HCT116 (cell line): ENCODE data around the gene SIPA1L3. TPM values are rescaled to one million over a fixed set of nuclear protein-coding genes. Genes with fewer than 3 reads are reported as not detected.
"Not testable (repeated sequence)": the region's sequence is repeated elsewhere in the genome, so short reads cannot be mapped to it uniquely, and the experiment has no call there.

Source experiments
- ATAC-seq: fragments of 200-7000 bp; cut with Tn5 transposase; 2 replicates; pipeline ENCODE4 v1.9.1; 2020; ENCODE audit warnings: mild to moderate bottlenecking, moderate library complexity
- BruUV-seq: library from RNA; stranded (reverse); fragments of 400-500 nt; replicated peaks from 2 replicates; lab custom pipeline; 2021; lab: Mats Ljungman, UMichigan
- CTCF ChIA-PET: fragments of 300-600 bp; sonication (Branson Sonifier 250); formaldehyde crosslinking; loops from one replicate; lab custom pipeline; 2021; ENCODE audit warnings: antibody characterized with exemption; lab: Charles Lee
- POLR2A ChIA-PET: fragments of 300-600, 350-600 bp; sonication (Branson Sonifier 250); formaldehyde crosslinking; loops from one replicate; lab custom pipeline; 2021; ENCODE audit warnings: antibody characterized with exemption; lab: Charles Lee
- RAD21 ChIA-PET, 2 experiments: fragments of 300-600 bp; sonication (Branson Sonifier 250); formaldehyde crosslinking; loops; one replicate each; lab custom pipeline; 2023; ENCODE audit warnings: low total read pairs in 2 of 2; ENCODE audit not compliant: uncharacterized antibody in 2 of 2, unreplicated experiment in 2 of 2, low non-redundant PET in 1 of 2; lab: Charles Lee
- DNase-seq: peaks from one replicate; pipeline ENCODE4 v3.0.0-alpha.2; 2010; ENCODE audit warnings: low read depth, low spot score
- H2AFZ ChIP-seq: fragments of 200-600 bp; shearing (Covaris generic), sonication (generic); 2 replicates; pipeline ENCODE4 v1.6.1; 2017; ENCODE audit warnings: low read depth, mixed run types, mixed read lengths, antibody characterized with exemption, low read length; ENCODE audit not compliant: poor library complexity, severe bottlenecking
- H3K27ac ChIP-seq: 2 replicates; pipeline ENCODE4 v1.5.1; 2012; ENCODE audit warnings: low read depth, low read length
- H3K27me3 ChIP-seq: fragments of 200-600 bp; sonication (generic); 2 replicates; pipeline ENCODE4 v1.6.1; 2016; ENCODE audit warnings: mixed run types, low read length, mixed read lengths; ENCODE audit not compliant: insufficient read depth
- H3K36me3 ChIP-seq, 2 experiments: fragments of 200-500 bp in 1 of 2; fragments of 200-600 bp in 1 of 2; sonication (Bioruptor generic) in 1 of 2; sonication (generic) in 1 of 2; 2 replicates each; pipeline versions ENCODE4 v1.5.1 to v1.6.1; 2014 to 2016; ENCODE audit warnings: low read length in 2 of 2, inconsistent platforms in 1 of 2, mixed read lengths in 1 of 2, mixed run types in 1 of 2; ENCODE audit not compliant: insufficient read depth in 2 of 2, control insufficient read depth in 1 of 2
- H3K4me1 ChIP-seq, 2 experiments: fragments of 200-600 bp in 1 of 2; sonication (generic) in 1 of 2; 2 replicates each; pipeline versions ENCODE4 v1.5.1 to v1.6.1; 2012 to 2017; ENCODE audit warnings: low read length in 2 of 2, inconsistent platforms in 1 of 2, mild to moderate bottlenecking in 1 of 2, mixed read lengths in 1 of 2, mixed run types in 1 of 2, moderate library complexity in 1 of 2; ENCODE audit not compliant: insufficient read depth in 2 of 2, control insufficient read depth in 1 of 2
- H3K4me2 ChIP-seq: fragments of 200-600 bp; sonication (generic); 2 replicates; pipeline ENCODE4 v1.6.1; 2017; ENCODE audit warnings: mixed run types, low read length, mixed read lengths
- H3K4me3 ChIP-seq, 2 experiments: fragments of 200-600 bp in 1 of 2; sonication (generic) in 1 of 2; replicated peaks in 1 of 2; 2 replicates each; pipeline ENCODE4 v1.5.1; 2011 to 2016; ENCODE audit warnings: low read length in 2 of 2, control low read depth in 1 of 2, low read depth in 1 of 2, mild to moderate bottlenecking in 1 of 2, mixed read lengths in 1 of 2, mixed run types in 1 of 2
- H3K79me2 ChIP-seq: fragments of 200-600 bp; sonication (generic); 2 replicates; pipeline ENCODE4 v1.6.1; 2017; ENCODE audit warnings: mild to moderate bottlenecking, mixed run types, low read length, moderate library complexity, mixed read lengths; ENCODE audit not compliant: insufficient read depth
- H3K9ac ChIP-seq: fragments of 200-600 bp; sonication (generic); 2 replicates; pipeline ENCODE4 v1.6.1; 2016; ENCODE audit warnings: low read length, mixed read lengths
- H3K9me2 ChIP-seq: fragments of 200-600 bp; sonication (generic), shearing (Covaris generic); 2 replicates; pipeline ENCODE4 v1.6.1; 2017; ENCODE audit warnings: mixed run types, mild to moderate bottlenecking, moderate library complexity; ENCODE audit not compliant: insufficient read depth
- H3K9me3 ChIP-seq, 2 experiments: fragments of 200-500 bp in 1 of 2; fragments of 200-600 bp in 1 of 2; sonication (Bioruptor generic) in 1 of 2; sonication (generic) in 1 of 2; 2 replicates each; pipeline ENCODE4 v1.6.1; 2014 to 2017; ENCODE audit warnings: low read length in 2 of 2, mixed read lengths in 2 of 2, inconsistent platforms in 1 of 2, low read depth in 1 of 2, mild to moderate bottlenecking in 1 of 2, mixed run types in 1 of 2, moderate library complexity in 1 of 2; ENCODE audit not compliant: control insufficient read depth in 1 of 2, insufficient read depth in 1 of 2
- H4K20me1 ChIP-seq: fragments of 200-600 bp; sonication (generic), shearing (Covaris generic); 2 replicates; pipeline ENCODE4 v1.6.1; 2017; ENCODE audit warnings: mixed run types, mild to moderate bottlenecking, moderate library complexity; ENCODE audit not compliant: insufficient read depth
- ATF3 ChIP-seq: IDR thresholded peaks from 2 replicates; pipeline ENCODE4 v1.6.1; 2012
- EZH2 ChIP-seq: fragments of 200-600 bp; sonication (generic); IDR thresholded peaks from 2 replicates; pipeline ENCODE4 v1.6.1; 2017; ENCODE audit warnings: antibody characterized with exemption, mixed run types
- JUND ChIP-seq: IDR thresholded peaks from 2 replicates; pipeline ENCODE4 v1.6.1; 2012
- POLR2A ChIP-seq: IDR thresholded peaks from 2 replicates; pipeline ENCODE4 v1.7.0; 2011; ENCODE audit warnings: borderline replicate concordance; ENCODE audit not compliant: insufficient read depth, insufficient read length; ENCODE audit errors: extremely low read depth
- TCF7L2 ChIP-seq: IDR thresholded peaks from 2 replicates; pipeline ENCODE4 v1.7.0; 2011; ENCODE audit warnings: borderline replicate concordance, inconsistent platforms; ENCODE audit not compliant: insufficient read depth, insufficient read length; ENCODE audit errors: extremely low read depth
- intact Hi-C: fragments of 100-400 bp; cut with micrococcal nuclease; formaldehyde crosslinking; loops from 2 replicates; pipeline ENCODE4 v1.10.0; 2022
- total RNA-seq: library from RNA; stranded (reverse); gene quantifications from one replicate; pipeline ENCODE4 v1.2.1, GENCODE V29; 2021; ENCODE audit not compliant: unreplicated experiment
- TF ChIP-seq, protein P1 (sequence below), 3 experiments: fragments of 200-600 bp in 1 of 3; sonication (generic) in 1 of 3; IDR thresholded peaks in 2 of 3; conservative IDR thresholded peaks in 1 of 3; 2 replicates each; pipeline ENCODE4 v1.5.1; 2012 to 2017; ENCODE audit warnings: low read depth in 2 of 3, low read length in 2 of 3, antibody characterized with exemption in 1 of 3, borderline replicate concordance in 1 of 3, control low read depth in 1 of 3, mild to moderate bottlenecking in 1 of 3, mixed read lengths in 1 of 3, mixed run types in 1 of 3, moderate library complexity in 1 of 3; ENCODE audit not compliant: insufficient read depth in 1 of 3
- TF ChIP-seq, protein P2 (sequence below): IDR thresholded peaks from 2 replicates; pipeline ENCODE4 v1.6.1; 2011; ENCODE audit warnings: mild to moderate bottlenecking, low read length, moderate library complexity; ENCODE audit not compliant: insufficient replicate concordance; ENCODE audit errors: extremely low read depth

The SIPA1L3 gene
- total RNA-seq, 1 experiment from 2014 or later: 41.8 TPM

GRCh38 chr19:38064661-38065425 lies 157.8 kb downstream of the SIPA1L3 start:
- H3K27ac ChIP-seq: no peak overlapping the region
- no TSS peak for BruUV-seq
- no peaks in the 10 kb centered on the region for H3K9me3 ChIP-seq
- no peaks in the 10 kb centered on the region for H4K20me1 ChIP-seq
- H3K4me3 ChIP-seq: no peak overlapping the region
- no peaks in the 10 kb centered on the region for H3K27me3 ChIP-seq
- TF ChIP-seq EZH2: no peak
- no peak for TF ChIP-seq POLR2A
- TF ChIP-seq ATF3: no peak
- no peak for TF ChIP-seq JUND
- TF ChIP-seq TCF7L2: no peak
- TF ChIP-seq, protein P1, sequence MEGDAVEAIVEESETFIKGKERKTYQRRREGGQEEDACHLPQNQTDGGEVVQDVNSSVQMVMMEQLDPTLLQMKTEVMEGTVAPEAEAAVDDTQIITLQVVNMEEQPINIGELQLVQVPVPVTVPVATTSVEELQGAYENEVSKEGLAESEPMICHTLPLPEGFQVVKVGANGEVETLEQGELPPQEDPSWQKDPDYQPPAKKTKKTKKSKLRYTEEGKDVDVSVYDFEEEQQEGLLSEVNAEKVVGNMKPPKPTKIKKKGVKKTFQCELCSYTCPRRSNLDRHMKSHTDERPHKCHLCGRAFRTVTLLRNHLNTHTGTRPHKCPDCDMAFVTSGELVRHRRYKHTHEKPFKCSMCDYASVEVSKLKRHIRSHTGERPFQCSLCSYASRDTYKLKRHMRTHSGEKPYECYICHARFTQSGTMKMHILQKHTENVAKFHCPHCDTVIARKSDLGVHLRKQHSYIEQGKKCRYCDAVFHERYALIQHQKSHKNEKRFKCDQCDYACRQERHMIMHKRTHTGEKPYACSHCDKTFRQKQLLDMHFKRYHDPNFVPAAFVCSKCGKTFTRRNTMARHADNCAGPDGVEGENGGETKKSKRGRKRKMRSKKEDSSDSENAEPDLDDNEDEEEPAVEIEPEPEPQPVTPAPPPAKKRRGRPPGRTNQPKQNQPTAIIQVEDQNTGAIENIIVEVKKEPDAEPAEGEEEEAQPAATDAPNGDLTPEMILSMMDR (IDR thresholded peaks at IDR 0.05 in 2 of 3, conservative IDR thresholded peaks at IDR 0.05 in 1 of 3; ENCODE audit: borderline replicate concordance in 1 of 3, insufficient read depth in 1 of 3, low read depth in 2 of 3, low read length in 2 of 3): no peak
- TF ChIP-seq, protein P2, sequence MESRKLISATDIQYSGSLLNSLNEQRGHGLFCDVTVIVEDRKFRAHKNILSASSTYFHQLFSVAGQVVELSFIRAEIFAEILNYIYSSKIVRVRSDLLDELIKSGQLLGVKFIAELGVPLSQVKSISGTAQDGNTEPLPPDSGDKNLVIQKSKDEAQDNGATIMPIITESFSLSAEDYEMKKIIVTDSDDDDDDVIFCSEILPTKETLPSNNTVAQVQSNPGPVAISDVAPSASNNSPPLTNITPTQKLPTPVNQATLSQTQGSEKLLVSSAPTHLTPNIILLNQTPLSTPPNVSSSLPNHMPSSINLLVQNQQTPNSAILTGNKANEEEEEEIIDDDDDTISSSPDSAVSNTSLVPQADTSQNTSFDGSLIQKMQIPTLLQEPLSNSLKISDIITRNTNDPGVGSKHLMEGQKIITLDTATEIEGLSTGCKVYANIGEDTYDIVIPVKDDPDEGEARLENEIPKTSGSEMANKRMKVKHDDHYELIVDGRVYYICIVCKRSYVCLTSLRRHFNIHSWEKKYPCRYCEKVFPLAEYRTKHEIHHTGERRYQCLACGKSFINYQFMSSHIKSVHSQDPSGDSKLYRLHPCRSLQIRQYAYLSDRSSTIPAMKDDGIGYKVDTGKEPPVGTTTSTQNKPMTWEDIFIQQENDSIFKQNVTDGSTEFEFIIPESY: no peak
- H3K36me3 ChIP-seq: no peaks in the 10 kb centered on the region
- RAD21 ChIA-PET: no interaction called here
- ATAC-seq: no peak
- H3K4me2 ChIP-seq: no peak overlapping the region
- H3K9ac ChIP-seq: no peak overlapping the region
- H3K79me2 ChIP-seq: peaks cover 10% of the 10 kb centered on the region; the same call in 1 of the 2 replicates
- no peak overlapping the region for H2AFZ ChIP-seq
- intact Hi-C loops: no loop called here
- peaks cover 2 to 14% of the 10 kb centered on the region in 2 experiments; a peak in 3 of 4 replicates for H3K4me1 ChIP-seq
- no peak for DNase-seq
- H3K9me2 ChIP-seq: no peaks in the 10 kb centered on the region
- POLR2A ChIA-PET: no interaction called here
- CTCF ChIA-PET: no interaction called here

DNA sequence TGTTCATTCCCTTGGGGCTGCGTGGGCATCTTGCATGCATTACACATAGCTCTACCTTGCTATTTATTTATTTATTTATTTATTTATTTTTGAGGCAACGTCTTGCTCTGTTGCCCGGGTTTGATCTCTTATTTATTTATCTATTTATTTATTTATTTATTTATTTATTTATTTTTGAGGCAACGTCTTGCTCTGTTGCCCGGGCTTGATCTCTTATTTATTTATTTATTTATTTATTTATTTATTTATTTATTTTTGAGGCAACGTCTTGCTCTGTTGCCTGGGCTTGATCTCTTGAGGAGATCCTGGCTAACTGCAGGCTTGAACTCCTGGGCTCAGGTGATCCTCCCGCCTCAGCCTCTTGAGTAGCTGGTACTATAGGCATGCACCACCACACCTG lies 158.8 kb downstream of the SIPA1L3 start:
- H4K20me1 ChIP-seq, H3K4me2 ChIP-seq, H3K36me3 ChIP-seq, BruUV-seq, H3K27me3 ChIP-seq, H3K9me3 ChIP-seq, H3K9ac ChIP-seq, H3K4me3 ChIP-seq, CTCF ChIA-PET, H3K9me2 ChIP-seq, intact Hi-C loops, H2AFZ ChIP-seq, POLR2A ChIA-PET, H3K27ac ChIP-seq, DNase-seq, ATAC-seq: not testable (repeated sequence)
- RAD21 ChIA-PET: interaction anchor here in 1 of 2 experiments (0.5 kb wide), 1 partner anchor 175 kb away, joined by 3 read pairs; no protein-coding TSS in a partner anchor
- Histone ChIP-seq H3K79me2 (peaks cover 10% of the 10 kb centered on the region; the same call in 1 of the 2 replicates), H3K4me1 (peaks cover 2 to 23% of the 10 kb centered on the region in 2 experiments; a peak in 3 of 4 replicates)
